ENCODE data around the gene KIFC1. TPM values are rescaled to one million over a fixed set of nuclear protein-coding genes. Genes with fewer than 3 reads are reported as not detected.

The KIFC1 gene
- total RNA-seq, 2 experiments from 2014 or later: 175 to 180 TPM

- CTCF ChIA-PET: interaction anchor here (2.8 kb wide), 1 partner anchor 9 kb away, joined by 21 read pairs; no protein-coding TSS in a partner anchor
- Mint-ChIP-seq H3K4me1 (ENCODE audit: low read depth) (peaks cover 58% of the 10 kb centered on the region), H3K4me3 (peak overlapping the region; percentile 40), H3K9me3 (ENCODE audit: insufficient read depth) (no peaks in the 10 kb centered on the region), H3K36me3 (ENCODE audit: low read depth) (peaks cover 12% of the 10 kb centered on the region), H3K27ac (no peak overlapping the region), H3K27me3 (ENCODE audit: low read depth) (peaks cover 7% of the 10 kb centered on the region)
- DNase-seq (no peak), ATAC-seq (no peak)
- POLR2A ChIA-PET: interaction anchor here (3.1 kb wide), 1 partner anchor 10 kb away, joined by 23 read pairs; no protein-coding TSS in a partner anchor
Measured at GRCh38 chr6:33420491-33421343, 29.1 kb downstream of the KIFC1 start.

- ATAC-seq (no peak), DNase-seq (no peak)
- Mint-ChIP-seq H3K36me3 (ENCODE audit: low read depth) (peaks cover 8% of the 10 kb centered on the region), H3K27me3 (ENCODE audit: low read depth) (peaks cover 7% of the 10 kb centered on the region), H3K4me1 (ENCODE audit: low read depth) (peaks cover 55% of the 10 kb centered on the region), H3K27ac (no peak overlapping the region), H3K9me3 (ENCODE audit: insufficient read depth) (no peaks in the 10 kb centered on the region), H3K4me3 (no peak overlapping the region)
- ChIA-PET POLR2A (no interaction called here), CTCF (no interaction called here)
Measured at GRCh38 chr6:33421344-33421643, 29.7 kb downstream of the KIFC1 start.

- DNase-seq: no peak
- Mint-ChIP-seq H3K27ac (no peak overlapping the region), H3K4me3 (peak overlapping the region; percentile 88), H3K27me3 (ENCODE audit: low read depth) (peaks cover 7% of the 10 kb centered on the region), H3K9me3 (ENCODE audit: insufficient read depth) (no peaks in the 10 kb centered on the region), H3K4me1 (ENCODE audit: low read depth) (peaks cover 60% of the 10 kb centered on the region), H3K36me3 (ENCODE audit: low read depth) (peaks cover 3% of the 10 kb centered on the region)
- CTCF ChIA-PET: no interaction called here
- POLR2A ChIA-PET: interaction anchor here (3.0 kb wide), 1 partner anchor 9 kb away, joined by 12 read pairs; no protein-coding TSS in a partner anchor
- ATAC-seq: no peak
Measured at GRCh38 chr6:33423777-33424176, 32.2 kb downstream of the KIFC1 start.

GRCh38 chr6:33424855-33425667 lies 33.4 kb downstream of the KIFC1 start:
- Mint-ChIP-seq H3K4me3 (peak overlapping the region; percentile 88), H3K27me3 (ENCODE audit: low read depth) (peaks cover 7% of the 10 kb centered on the region), H3K27ac (peak overlapping the region; percentile 89), H3K4me1 (ENCODE audit: low read depth) (peaks cover 61% of the 10 kb centered on the region), H3K9me3 (ENCODE audit: insufficient read depth) (no peaks in the 10 kb centered on the region), H3K36me3 (ENCODE audit: low read depth) (peaks cover 3% of the 10 kb centered on the region)
- POLR2A ChIA-PET: interaction anchor here (0.6 to 3.0 kb wide), 8 partner anchors 10 to 149 kb away, joined by 3 to 12 read pairs (median 4); partner anchors contain the start of genes B3GALT4 and ZBTB9
- DNase-seq: no peak
- ATAC-seq: no peak
- CTCF ChIA-PET: interaction anchor here (1.0 to 2.4 kb wide), 13 partner anchors 7 to 196 kb away, joined by 3 to 11 read pairs (median 5); partner anchors contain the start of genes B3GALT4, BAK1, CUTA and ITPR3

- POLR2A ChIA-PET: interaction anchor here (0.6 to 3.0 kb wide), 11 partner anchors 8 to 149 kb away, joined by 3 to 12 read pairs (median 3); partner anchors contain the start of genes B3GALT4, CUTA and ZBTB9
- DNase-seq (peak; percentile 88), ATAC-seq (peak; percentile 66)
- peaks cover 7% of the 10 kb centered on the region for H3K27me3 Mint-ChIP-seq (ENCODE audit: low read depth)
- H3K9me3 Mint-ChIP-seq (ENCODE audit: insufficient read depth): no peaks in the 10 kb centered on the region
- H3K4me3 Mint-ChIP-seq: peak overlapping the region; percentile 88
- peaks cover 3% of the 10 kb centered on the region for H3K36me3 Mint-ChIP-seq (ENCODE audit: low read depth)
- H3K27ac Mint-ChIP-seq: peak overlapping the region; percentile 89
- peaks cover 68% of the 10 kb centered on the region for H3K4me1 Mint-ChIP-seq (ENCODE audit: low read depth)
- CTCF ChIA-PET: interaction anchor here (0.5 to 2.4 kb wide), 16 partner anchors 8 to 195 kb away, joined by 3 to 11 read pairs (median 5); partner anchors contain the start of genes B3GALT4, BAK1, CUTA and ITPR3
Measured at GRCh38 chr6:33425668-33426577, 34.3 kb downstream of the KIFC1 start.

GRCh38 chr6:33426590-33427511 lies 35.2 kb downstream of the KIFC1 start:
- Mint-ChIP-seq H3K9me3 (ENCODE audit: insufficient read depth) (no peaks in the 10 kb centered on the region), H3K4me3 (peak overlapping the region; percentile 88), H3K27me3 (ENCODE audit: low read depth) (peaks cover 3% of the 10 kb centered on the region), H3K4me1 (ENCODE audit: low read depth) (peaks cover 65% of the 10 kb centered on the region), H3K27ac (peak overlapping the region; percentile 89), H3K36me3 (ENCODE audit: low read depth) (peaks cover 3% of the 10 kb centered on the region)
- ATAC-seq: peak; percentile 5
- peak; percentile 35 for DNase-seq
- ChIA-PET CTCF (interaction anchor here (0.5 to 2.4 kb wide), 13 partner anchors 9 to 1873 kb away, joined by 3 to 11 read pairs (median 5); partner anchors contain the start of genes B3GALT4, BAK1, CUTA and PFDN6), POLR2A (interaction anchor here (0.8 to 3.0 kb wide), 7 partner anchors 9 to 150 kb away, joined by 3 to 12 read pairs (median 6); partner anchors contain the start of genes B3GALT4, CUTA and ZBTB9)

- peak overlapping the region; percentile 88 for H3K4me3 Mint-ChIP-seq
Measured at GRCh38 chr6:33427585-33428223, 36.1 kb downstream of the KIFC1 start.

GRCh38 chr6:33428224-33428965 lies 36.8 kb downstream of the KIFC1 start:
- H3K4me3 Mint-ChIP-seq: peak overlapping the region; percentile 84
- peak overlapping the region; percentile 86 for H3K27ac Mint-ChIP-seq
- H3K36me3 Mint-ChIP-seq (ENCODE audit: low read depth): peaks cover 12% of the 10 kb centered on the region
- peak; percentile 55 for DNase-seq
- ChIA-PET POLR2A (interaction anchor here (0.7 to 1.3 kb wide), 3 partner anchors 10 to 152 kb away, joined by 3 read pairs; partner anchors contain the start of genes BAK1 and CUTA), CTCF (interaction anchor here (0.9 to 4.1 kb wide), 8 partner anchors 9 to 152 kb away, joined by 3 to 21 read pairs (median 3); partner anchors contain the start of genes BAK1, CUTA, PFDN6 and SYNGAP1)
- no peaks in the 10 kb centered on the region for H3K27me3 Mint-ChIP-seq (ENCODE audit: low read depth)
- H3K4me1 Mint-ChIP-seq (ENCODE audit: low read depth): peaks cover 78% of the 10 kb centered on the region
- H3K9me3 Mint-ChIP-seq (ENCODE audit: insufficient read depth): no peaks in the 10 kb centered on the region
- peak; percentile 20 for ATAC-seq

More at GRCh38 chr6:33427585-33428223, 36.1 kb downstream of the KIFC1 start:
- DNase-seq (peak; percentile 65), ATAC-seq (peak; percentile 4)
- CTCF ChIA-PET: interaction anchor here (1.8 to 4.1 kb wide), 2 partner anchors 9 to 10 kb away, joined by 4 to 21 read pairs; partner anchors contain the start of genes CUTA and SYNGAP1
- peaks cover 74% of the 10 kb centered on the region for H3K4me1 Mint-ChIP-seq (ENCODE audit: low read depth)
- POLR2A ChIA-PET: no interaction called here
- peaks cover 8% of the 10 kb centered on the region for H3K36me3 Mint-ChIP-seq (ENCODE audit: low read depth)
- H3K27ac Mint-ChIP-seq: peak overlapping the region; percentile 89
- H3K27me3 Mint-ChIP-seq (ENCODE audit: low read depth): no peaks in the 10 kb centered on the region
- no peaks in the 10 kb centered on the region for H3K9me3 Mint-ChIP-seq (ENCODE audit: insufficient read depth)

All from activated CD8-positive, alpha-beta T cell treated with anti-CD3 and anti-CD28 coated beads, Interleukin-2, amount 10 ng/mL, durations not matched to agents 7 days and 5 days (primary cell).